ENCODE measurements around the gene GYPC.

The GYPC gene

DNA sequence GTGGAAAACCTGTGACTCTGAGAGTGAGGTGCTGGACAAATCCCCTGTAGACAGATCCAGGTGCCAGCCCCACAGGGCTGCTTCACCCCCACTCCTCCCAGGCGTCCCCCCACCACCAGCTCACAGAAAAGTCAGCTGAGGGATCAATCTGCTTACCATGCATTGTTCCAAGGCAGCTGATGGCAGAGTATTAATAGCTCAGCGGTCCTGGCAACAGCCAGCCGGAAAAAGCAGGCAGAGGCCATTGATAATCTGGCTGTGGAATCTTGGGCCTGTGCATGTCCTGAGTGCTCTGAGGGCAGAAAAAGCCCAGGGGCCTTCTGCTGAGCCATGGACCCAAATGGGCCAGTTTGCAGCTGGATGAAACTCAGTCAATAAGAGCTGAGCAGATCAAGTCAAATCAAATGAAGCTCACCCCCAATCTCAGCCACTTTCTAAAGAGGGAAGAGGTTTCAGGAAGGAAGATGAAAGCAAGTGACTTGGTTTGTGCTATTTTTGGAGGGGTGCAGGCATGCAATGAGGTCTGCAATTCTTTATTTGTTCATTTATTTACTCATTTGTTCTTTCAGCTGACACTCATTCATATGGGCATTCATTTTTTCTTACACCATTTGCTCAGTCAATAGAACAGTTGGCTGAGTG lies 63.4 kb downstream of the GYPC start:
- Histone ChIP-seq H3K27me3 (ENCODE audit: control insufficient read depth, insufficient read depth, low read length) (no peaks in the 10 kb centered on the region), H3K4me1 (ENCODE audit: control insufficient read depth, insufficient read depth, low read length) (no peaks in the 10 kb centered on the region), H3K27ac (ENCODE audit: low read depth, low read length) (no peak overlapping the region), H3K4me3 (ENCODE audit: low read length) (no peak overlapping the region), H3K36me3 (ENCODE audit: control insufficient read depth, insufficient read depth, low read length) (no peaks in the 10 kb centered on the region), H3K9ac (ENCODE audit: low read length) (no peak overlapping the region)

DNA sequence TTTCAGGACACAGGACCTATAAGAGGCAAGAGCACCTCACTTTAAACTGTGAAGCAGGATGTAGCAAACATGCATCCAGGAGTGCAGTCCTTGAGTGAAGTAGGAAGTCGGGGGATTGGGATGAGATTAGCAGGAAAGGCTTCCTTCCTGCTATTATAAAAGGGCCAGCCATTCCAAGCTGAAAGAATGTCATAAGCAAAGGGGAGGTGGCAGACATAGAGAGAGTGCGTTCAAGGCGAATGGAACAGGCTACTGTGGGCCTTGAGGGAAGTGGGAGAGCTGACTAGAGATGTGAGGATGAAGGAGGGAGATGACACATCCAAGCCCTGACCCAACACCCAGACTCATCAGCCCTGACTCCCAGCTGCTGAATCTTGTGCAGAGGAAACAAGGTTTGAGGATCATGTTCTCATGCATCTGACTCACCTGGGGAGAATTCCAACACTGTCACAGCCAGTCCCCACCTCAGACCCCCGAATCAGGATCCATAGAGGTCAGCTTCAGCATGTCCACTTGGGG lies 63.9 kb downstream of the GYPC start:
- no peak overlapping the region for H3K4me3 ChIP-seq (ENCODE audit: low read length)
- H3K9ac ChIP-seq (ENCODE audit: low read length) = no peak overlapping the region
- no peaks in the 10 kb centered on the region for H3K27me3 ChIP-seq (ENCODE audit: control insufficient read depth, insufficient read depth, low read length)
- no peaks in the 10 kb centered on the region for H3K36me3 ChIP-seq (ENCODE audit: control insufficient read depth, insufficient read depth, low read length)
- H3K4me1 ChIP-seq (ENCODE audit: control insufficient read depth, insufficient read depth, low read length) = no peaks in the 10 kb centered on the region
- H3K27ac ChIP-seq (ENCODE audit: low read depth, low read length) = no peak overlapping the region

DNA sequence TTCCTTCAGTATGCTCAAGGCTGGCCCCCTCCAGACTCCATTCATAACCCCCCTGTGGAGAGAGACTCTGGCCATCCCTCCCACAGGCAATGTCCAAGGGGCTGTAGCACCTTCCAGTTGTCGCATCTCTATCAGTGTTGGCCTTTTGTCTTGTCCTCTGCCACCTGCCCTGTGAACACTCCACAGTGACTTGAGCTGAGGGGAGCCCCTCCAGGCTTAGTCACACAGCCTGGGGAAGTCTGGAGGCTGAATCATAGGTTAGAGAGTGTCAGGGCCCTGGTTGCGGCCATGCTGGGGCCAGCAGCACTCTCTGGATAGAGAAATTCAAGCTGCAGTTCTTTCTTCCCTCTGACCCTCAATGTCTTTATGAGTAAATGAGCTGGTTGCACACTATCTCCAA lies 64.7 kb downstream of the GYPC start:
- no peaks in the 10 kb centered on the region for H3K4me1 ChIP-seq (ENCODE audit: control insufficient read depth, insufficient read depth, low read length)
- no peak overlapping the region for H3K27ac ChIP-seq (ENCODE audit: low read depth, low read length)
- H3K27me3 ChIP-seq (ENCODE audit: control insufficient read depth, insufficient read depth, low read length) = no peaks in the 10 kb centered on the region
- H3K4me3 ChIP-seq (ENCODE audit: low read length) = no peak overlapping the region
- no peaks in the 10 kb centered on the region for H3K36me3 ChIP-seq (ENCODE audit: control insufficient read depth, insufficient read depth, low read length)
- H3K9ac ChIP-seq (ENCODE audit: low read length) = no peak overlapping the region

DNA sequence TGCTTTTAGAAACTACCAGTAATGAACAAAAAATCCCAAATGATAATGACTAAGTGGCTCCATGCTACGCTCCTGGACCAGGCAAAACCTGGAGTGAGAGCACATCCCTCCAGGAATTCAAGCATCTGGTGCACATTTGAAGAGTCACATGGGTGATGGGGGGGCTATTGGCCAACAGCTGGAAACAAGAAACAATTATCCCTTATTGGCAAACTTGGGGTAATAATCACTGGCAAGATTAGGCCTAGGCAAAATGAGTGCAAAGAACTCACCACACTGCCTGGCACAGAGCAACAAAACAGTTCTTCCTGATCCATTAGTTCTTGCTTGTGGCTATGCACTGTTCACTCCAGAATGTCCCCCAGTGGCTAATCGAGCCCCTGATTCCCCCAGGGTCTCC lies 66.1 kb downstream of the GYPC start:
- H3K27me3 ChIP-seq (ENCODE audit: control insufficient read depth, insufficient read depth, low read length) = no peaks in the 10 kb centered on the region
- H3K4me3 ChIP-seq (ENCODE audit: low read length) = no peak overlapping the region
- no peak overlapping the region for H3K27ac ChIP-seq (ENCODE audit: low read depth, low read length)
- H3K4me1 ChIP-seq (ENCODE audit: control insufficient read depth, insufficient read depth, low read length) = no peaks in the 10 kb centered on the region
- no peaks in the 10 kb centered on the region for H3K36me3 ChIP-seq (ENCODE audit: control insufficient read depth, insufficient read depth, low read length)
- no peak overlapping the region for H3K9ac ChIP-seq (ENCODE audit: low read length)

DNA sequence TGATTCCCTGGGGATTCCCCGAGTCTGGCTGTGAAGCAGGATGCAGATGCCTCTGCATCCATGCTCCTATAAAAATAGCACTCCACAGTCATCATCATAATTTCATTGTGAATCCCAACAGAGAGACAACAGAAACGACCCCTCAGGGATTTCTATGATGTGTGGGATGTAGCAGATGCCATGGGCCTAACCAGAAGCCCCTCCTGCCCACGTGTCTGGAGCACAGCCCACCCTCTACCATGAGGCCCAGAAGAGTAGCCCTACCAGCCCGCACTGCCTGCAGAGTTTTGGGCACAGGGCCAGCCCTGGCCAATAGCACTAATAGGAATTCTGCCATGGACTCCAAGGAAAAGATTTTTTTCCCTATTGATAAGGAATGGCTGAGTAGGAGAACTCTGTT lies 66.6 kb downstream of the GYPC start:
- Histone ChIP-seq H3K9ac (ENCODE audit: low read length) (no peak overlapping the region), H3K4me1 (ENCODE audit: control insufficient read depth, insufficient read depth, low read length) (no peaks in the 10 kb centered on the region), H3K27ac (ENCODE audit: low read depth, low read length) (no peak overlapping the region), H3K4me3 (ENCODE audit: low read length) (no peak overlapping the region), H3K27me3 (ENCODE audit: control insufficient read depth, insufficient read depth, low read length) (no peaks in the 10 kb centered on the region), H3K36me3 (ENCODE audit: control insufficient read depth, insufficient read depth, low read length) (no peaks in the 10 kb centered on the region)

DNA sequence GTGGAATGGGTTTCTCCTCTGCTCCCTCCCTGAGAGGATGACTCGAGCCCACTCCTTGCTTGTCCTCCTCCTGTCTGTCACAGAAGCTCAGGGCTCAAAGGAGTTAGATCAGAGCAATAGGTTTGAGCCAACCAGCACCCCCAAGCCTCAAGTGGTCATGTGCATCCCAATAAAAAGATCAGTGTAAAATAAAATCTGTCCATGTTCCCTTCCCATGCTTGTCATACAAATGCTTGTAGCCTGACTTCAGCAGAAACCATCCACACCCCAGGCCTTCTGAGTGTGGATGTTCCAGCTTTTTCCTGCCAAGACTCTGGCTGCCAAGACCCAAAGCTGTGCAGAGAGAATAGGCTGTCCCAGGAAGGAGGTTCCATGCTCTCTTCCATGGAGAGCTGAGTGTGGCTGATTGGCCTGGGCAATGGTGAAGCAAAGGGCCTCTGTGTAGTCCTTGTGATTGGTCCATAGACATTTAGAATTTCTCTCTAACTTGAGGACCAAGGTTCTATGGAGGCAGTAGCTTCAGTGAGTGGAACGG lies 67.4 kb downstream of the GYPC start:
- no peak overlapping the region for H3K9ac ChIP-seq (ENCODE audit: low read length)
- no peaks in the 10 kb centered on the region for H3K36me3 ChIP-seq (ENCODE audit: control insufficient read depth, insufficient read depth, low read length)

DNA sequence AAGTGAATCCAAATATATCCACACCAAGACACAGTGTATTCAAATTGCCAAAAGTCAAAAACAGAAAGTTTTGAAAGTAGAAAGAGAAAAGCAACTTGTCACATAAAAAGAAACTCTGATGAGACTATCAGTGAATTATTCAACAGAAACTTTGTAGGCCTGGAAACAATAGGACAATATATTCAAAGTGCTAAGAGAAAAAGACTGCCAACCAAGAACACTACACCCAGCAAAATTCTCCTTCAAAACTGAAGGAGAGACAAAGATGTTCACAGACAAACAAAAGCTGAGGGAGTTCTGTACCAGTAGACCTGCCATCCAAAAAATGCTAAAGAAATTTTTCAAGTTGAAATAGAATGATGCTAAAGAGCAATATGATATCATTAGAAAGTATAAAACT lies 69.6 kb downstream of the GYPC start:
- H3K27ac ChIP-seq (ENCODE audit: low read depth, low read length) = no peak overlapping the region
- H3K9ac ChIP-seq (ENCODE audit: low read length) = no peak overlapping the region
- no peaks in the 10 kb centered on the region for H3K27me3 ChIP-seq (ENCODE audit: control insufficient read depth, insufficient read depth, low read length)
- no peaks in the 10 kb centered on the region for H3K4me1 ChIP-seq (ENCODE audit: control insufficient read depth, insufficient read depth, low read length)
- H3K36me3 ChIP-seq (ENCODE audit: control insufficient read depth, insufficient read depth, low read length) = no peaks in the 10 kb centered on the region
- H3K4me3 ChIP-seq (ENCODE audit: low read length) = no peak overlapping the region

More for the DNA sequence above, 67.4 kb downstream of the GYPC start:
- no peak overlapping the region for H3K4me3 ChIP-seq (ENCODE audit: low read length)
- no peaks in the 10 kb centered on the region for H3K27me3 ChIP-seq (ENCODE audit: control insufficient read depth, insufficient read depth, low read length)
- no peaks in the 10 kb centered on the region for H3K4me1 ChIP-seq (ENCODE audit: control insufficient read depth, insufficient read depth, low read length)
- H3K27ac ChIP-seq (ENCODE audit: low read depth, low read length) = no peak overlapping the region

DNA sequence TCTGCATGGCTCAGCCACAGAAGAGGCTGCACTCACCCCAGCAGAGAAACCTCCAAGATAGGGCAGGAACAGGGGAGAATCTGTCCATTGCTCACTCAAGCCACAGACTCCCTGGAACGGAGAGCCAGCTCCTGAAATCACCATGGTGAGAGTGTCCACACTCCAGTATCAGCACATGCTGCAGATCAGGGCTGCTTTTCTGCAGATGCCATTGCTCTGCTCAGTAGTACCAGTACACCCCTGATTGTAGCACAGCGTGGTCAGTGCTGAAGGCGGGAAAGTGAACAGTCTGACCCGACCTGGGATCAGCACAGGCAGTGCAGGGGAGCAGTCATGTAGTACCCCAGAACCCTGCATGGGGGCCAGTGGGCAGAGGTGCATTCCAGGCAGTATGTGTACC lies 73.9 kb downstream of the GYPC start:
- H3K9ac ChIP-seq (ENCODE audit: low read length) = no peak overlapping the region
- H3K36me3 ChIP-seq (ENCODE audit: control insufficient read depth, insufficient read depth, low read length) = no peaks in the 10 kb centered on the region
- no peaks in the 10 kb centered on the region for H3K27me3 ChIP-seq (ENCODE audit: control insufficient read depth, insufficient read depth, low read length)
- H3K4me3 ChIP-seq (ENCODE audit: low read length) = no peak overlapping the region
- no peaks in the 10 kb centered on the region for H3K4me1 ChIP-seq (ENCODE audit: control insufficient read depth, insufficient read depth, low read length)
- no peak overlapping the region for H3K27ac ChIP-seq (ENCODE audit: low read depth, low read length)

DNA sequence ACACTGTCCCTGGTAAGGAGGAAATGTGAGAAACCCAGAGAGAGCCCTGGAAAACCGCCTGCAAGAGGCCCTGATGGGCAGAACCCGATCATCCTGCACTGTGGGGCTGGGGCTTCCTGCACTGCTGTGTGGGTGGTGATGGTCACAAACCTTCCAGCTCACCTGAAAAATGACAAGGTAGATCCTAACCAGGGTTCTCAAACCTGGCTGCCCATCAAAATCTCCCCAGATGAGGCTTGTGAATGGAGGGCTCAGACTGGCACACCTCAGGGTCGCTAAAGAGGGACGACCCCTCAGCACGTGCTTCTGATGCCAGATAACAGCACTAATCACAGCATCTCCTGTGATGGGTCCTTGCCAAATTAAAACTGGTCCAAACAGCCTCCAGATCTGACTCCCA lies 74.7 kb downstream of the GYPC start:
- H3K9ac ChIP-seq (ENCODE audit: low read length) = no peak overlapping the region
- no peaks in the 10 kb centered on the region for H3K27me3 ChIP-seq (ENCODE audit: control insufficient read depth, insufficient read depth, low read length)
- H3K27ac ChIP-seq (ENCODE audit: low read depth, low read length) = no peak overlapping the region
- no peaks in the 10 kb centered on the region for H3K4me1 ChIP-seq (ENCODE audit: control insufficient read depth, insufficient read depth, low read length)
- no peaks in the 10 kb centered on the region for H3K36me3 ChIP-seq (ENCODE audit: control insufficient read depth, insufficient read depth, low read length)
- H3K4me3 ChIP-seq (ENCODE audit: low read length) = no peak overlapping the region

DNA sequence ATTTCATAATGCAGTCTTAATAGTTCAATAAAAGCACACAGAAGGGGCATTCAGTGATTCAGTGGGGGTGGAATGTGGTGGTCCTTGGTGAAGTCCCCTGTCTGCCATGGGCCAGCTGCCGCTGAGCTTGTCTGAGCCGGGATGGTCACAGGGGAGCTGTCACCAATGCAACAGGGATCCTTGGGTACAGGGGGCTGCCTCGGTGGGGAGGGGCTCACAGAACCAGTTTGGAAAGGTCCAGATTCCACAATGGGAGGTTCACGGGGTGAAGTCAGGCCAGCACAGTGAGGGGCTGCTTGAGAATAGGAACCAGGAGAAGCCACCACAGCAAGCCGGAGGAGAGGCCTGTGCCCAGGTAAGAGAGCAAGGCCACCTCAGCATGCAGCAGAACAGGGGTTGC lies 75.4 kb downstream of the GYPC start:
- Histone ChIP-seq H3K27ac (ENCODE audit: low read depth, low read length) (no peak overlapping the region), H3K4me3 (ENCODE audit: low read length) (no peak overlapping the region), H3K36me3 (ENCODE audit: control insufficient read depth, insufficient read depth, low read length) (no peaks in the 10 kb centered on the region), H3K4me1 (ENCODE audit: control insufficient read depth, insufficient read depth, low read length) (no peaks in the 10 kb centered on the region), H3K9ac (ENCODE audit: low read length) (no peak overlapping the region), H3K27me3 (ENCODE audit: control insufficient read depth, insufficient read depth, low read length) (no peaks in the 10 kb centered on the region)

DNA sequence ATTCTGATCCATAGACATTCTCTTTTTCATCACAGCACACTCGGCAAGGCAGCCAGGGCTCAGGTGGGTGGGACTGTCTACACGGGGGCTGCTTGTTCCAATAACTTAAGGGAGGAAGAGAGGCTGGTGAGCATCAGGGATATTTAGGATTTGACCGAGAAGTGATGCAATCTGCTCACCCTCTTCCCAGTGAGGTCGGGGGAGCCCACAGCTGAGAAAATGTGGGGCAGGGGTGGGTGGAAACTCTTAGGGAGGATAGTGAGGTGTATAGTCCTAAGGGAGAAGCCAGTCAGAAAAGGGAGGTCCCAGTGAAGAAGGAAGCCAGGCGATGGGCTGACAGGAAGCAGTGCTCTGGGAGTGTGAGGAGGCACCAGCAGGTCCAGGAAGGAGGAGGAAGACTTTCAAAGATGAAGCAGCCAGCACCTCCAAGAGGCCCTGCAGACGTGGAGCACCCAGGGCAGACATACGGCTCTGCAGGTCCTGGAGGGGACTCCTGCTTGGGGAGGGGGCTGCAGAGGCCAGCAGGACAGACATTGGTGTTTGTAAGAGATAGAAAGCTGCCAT lies 76.8 kb downstream of the GYPC start:
- H3K36me3 ChIP-seq (ENCODE audit: control insufficient read depth, insufficient read depth, low read length) = no peaks in the 10 kb centered on the region
- no peaks in the 10 kb centered on the region for H3K27me3 ChIP-seq (ENCODE audit: control insufficient read depth, insufficient read depth, low read length)
- H3K9ac ChIP-seq (ENCODE audit: low read length) = no peak overlapping the region
- H3K4me3 ChIP-seq (ENCODE audit: low read length) = no peak overlapping the region
- H3K4me1 ChIP-seq (ENCODE audit: control insufficient read depth, insufficient read depth, low read length) = no peaks in the 10 kb centered on the region
- no peak overlapping the region for H3K27ac ChIP-seq (ENCODE audit: low read depth, low read length)

DNA sequence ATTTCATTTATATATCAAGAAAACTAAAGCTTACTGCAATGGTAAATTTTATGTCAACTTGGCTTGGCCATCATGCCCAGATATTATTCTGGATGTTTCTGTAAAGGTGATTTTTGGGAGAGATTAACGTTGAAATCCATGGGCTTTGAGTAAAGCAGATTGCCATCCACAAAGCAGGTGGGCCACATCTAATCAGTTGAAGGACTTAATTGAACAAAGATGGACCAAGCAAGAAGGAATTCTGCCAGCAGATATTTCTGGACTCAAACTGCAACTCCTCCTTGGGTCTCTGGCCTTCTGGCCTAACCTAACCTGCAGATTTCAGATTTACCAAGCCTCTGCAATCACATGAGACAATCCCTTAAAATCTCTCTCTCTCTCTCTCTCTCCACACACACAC lies 77.8 kb downstream of the GYPC start:
- Histone ChIP-seq H3K36me3 (ENCODE audit: control insufficient read depth, insufficient read depth, low read length) (no peaks in the 10 kb centered on the region), H3K4me3 (ENCODE audit: low read length) (no peak overlapping the region), H3K4me1 (ENCODE audit: control insufficient read depth, insufficient read depth, low read length) (no peaks in the 10 kb centered on the region), H3K27ac (ENCODE audit: low read depth, low read length) (no peak overlapping the region), H3K9ac (ENCODE audit: low read length) (no peak overlapping the region), H3K27me3 (ENCODE audit: control insufficient read depth, insufficient read depth, low read length) (no peaks in the 10 kb centered on the region)

All from rectal smooth muscle tissue (tissue), 1 donor.